Activated naive CD8-positive, alpha-beta T cell treated with anti-CD3 and anti-CD28 coated beads, Interleukin-2, amount 50 U/mL, for 24 hours (primary cell): ENCODE measurements around the gene FBXO41.

Source experiments
- ATAC-seq: fragments of 150-1000 bp; cut with Tn5 transposase; one replicate; pipeline ENCODE4 v1.10.0; 2021
- DNase-seq: peaks from one replicate; pipeline ENCODE4 v3.0.0; 2021
- H3K27ac Mint-ChIP-seq: one replicate; pipeline ENCODE4 v1.8.0; 2021; ENCODE audit warnings: mild to moderate bottlenecking, mixed read lengths
- H3K27me3 Mint-ChIP-seq: one replicate; pipeline ENCODE4 v1.8.0; 2021; ENCODE audit warnings: mixed read lengths
- H3K36me3 Mint-ChIP-seq: one replicate; pipeline ENCODE4 v1.8.0; 2021; ENCODE audit warnings: low read depth, mixed read lengths
- H3K4me1 Mint-ChIP-seq: one replicate; pipeline ENCODE4 v1.8.0; 2021; ENCODE audit warnings: mixed read lengths
- H3K4me3 Mint-ChIP-seq: one replicate; pipeline ENCODE4 v1.8.0; 2021; ENCODE audit warnings: mild to moderate bottlenecking, moderate library complexity, mixed read lengths
- H3K9me3 Mint-ChIP-seq: one replicate; pipeline ENCODE4 v1.8.0; 2021; ENCODE audit warnings: mixed read lengths

The FBXO41 gene

GRCh38 chr2:73260338-73260984 lies 23.8 kb downstream of the FBXO41 start:
- Mint-ChIP-seq H3K27me3 (no peaks in the 10 kb centered on the region), H3K4me1 (no peaks in the 10 kb centered on the region), H3K27ac (no peak overlapping the region), H3K36me3 (peaks cover 9% of the 10 kb centered on the region), H3K9me3 (no peaks in the 10 kb centered on the region), H3K4me3 (no peak overlapping the region)
- ATAC-seq (no peak), DNase-seq (no peak)

DNA sequence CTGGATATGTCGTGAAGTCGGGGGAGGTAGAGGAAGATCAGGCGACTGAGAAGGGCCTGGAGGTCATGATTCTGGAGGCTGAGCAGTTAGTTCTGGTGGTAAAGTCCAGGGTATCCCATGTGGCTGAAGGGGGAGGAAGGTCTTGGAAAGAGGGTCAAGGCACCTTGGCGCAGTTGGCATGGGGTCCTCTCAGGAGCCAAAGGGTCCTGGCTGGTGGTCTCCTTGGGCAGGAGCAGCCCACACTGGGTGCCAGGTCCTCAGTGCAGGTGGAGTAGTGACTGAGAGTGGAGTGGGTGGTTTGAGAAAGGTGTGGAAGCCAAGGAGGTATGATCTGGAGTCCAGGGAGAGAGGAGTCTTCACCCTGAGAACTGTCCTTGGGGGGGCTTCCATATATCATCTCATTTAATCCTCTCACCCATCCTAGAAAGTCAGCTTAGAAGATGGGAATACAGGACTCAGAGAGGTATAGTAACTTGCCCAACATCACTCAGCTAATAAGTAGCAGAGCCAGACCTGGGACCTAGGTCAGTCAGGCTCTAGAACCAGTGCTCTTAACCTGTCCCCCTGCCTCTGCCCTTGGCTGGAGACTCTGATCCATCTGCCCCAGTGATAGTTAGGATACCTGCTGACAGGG lies 24.5 kb downstream of the FBXO41 start:
- Mint-ChIP-seq H3K27ac (no peak overlapping the region), H3K4me3 (no peak overlapping the region), H3K36me3 (peaks cover 11% of the 10 kb centered on the region), H3K9me3 (no peaks in the 10 kb centered on the region), H3K27me3 (no peaks in the 10 kb centered on the region), H3K4me1 (no peaks in the 10 kb centered on the region)
- ATAC-seq (no peak), DNase-seq (no peak)

DNA sequence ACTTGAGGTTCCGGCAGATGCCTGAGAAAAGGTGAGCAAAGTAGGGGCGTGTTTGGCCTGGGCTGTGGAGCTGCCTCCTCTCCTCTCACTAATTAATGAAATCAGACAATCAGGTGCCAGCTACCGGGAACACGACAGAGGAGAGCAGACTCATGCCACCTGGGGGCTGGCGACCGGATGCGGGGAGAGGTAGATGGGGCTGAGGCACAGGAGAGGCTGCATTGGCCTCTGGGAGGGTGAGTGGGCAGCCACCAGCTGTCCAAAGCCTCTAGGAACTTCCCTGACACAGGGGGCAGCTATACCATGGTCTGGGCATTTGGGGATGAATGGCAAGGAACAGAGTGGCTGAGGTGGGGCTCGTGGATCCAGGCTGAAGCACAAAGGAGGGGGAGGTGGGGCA lies 25.0 kb downstream of the FBXO41 start:
- ATAC-seq: no peak
- peaks cover 11% of the 10 kb centered on the region for H3K36me3 Mint-ChIP-seq
- no peak overlapping the region for H3K4me3 Mint-ChIP-seq
- no peaks in the 10 kb centered on the region for H3K4me1 Mint-ChIP-seq
- H3K27me3 Mint-ChIP-seq: no peaks in the 10 kb centered on the region
- no peaks in the 10 kb centered on the region for H3K9me3 Mint-ChIP-seq
- no peak overlapping the region for H3K27ac Mint-ChIP-seq
- no peak for DNase-seq

- H3K27me3 Mint-ChIP-seq: no peaks in the 10 kb centered on the region
- no peaks in the 10 kb centered on the region for H3K9me3 Mint-ChIP-seq
- no peak for DNase-seq
- no peak overlapping the region for H3K27ac Mint-ChIP-seq
- no peaks in the 10 kb centered on the region for H3K4me1 Mint-ChIP-seq
- no peak overlapping the region for H3K4me3 Mint-ChIP-seq
- peaks cover 10% of the 10 kb centered on the region for H3K36me3 Mint-ChIP-seq
- no peak for ATAC-seq
These were observed 25.4 kb downstream of the FBXO41 start for GRCh38 chr2:73258913-73259215.

DNA sequence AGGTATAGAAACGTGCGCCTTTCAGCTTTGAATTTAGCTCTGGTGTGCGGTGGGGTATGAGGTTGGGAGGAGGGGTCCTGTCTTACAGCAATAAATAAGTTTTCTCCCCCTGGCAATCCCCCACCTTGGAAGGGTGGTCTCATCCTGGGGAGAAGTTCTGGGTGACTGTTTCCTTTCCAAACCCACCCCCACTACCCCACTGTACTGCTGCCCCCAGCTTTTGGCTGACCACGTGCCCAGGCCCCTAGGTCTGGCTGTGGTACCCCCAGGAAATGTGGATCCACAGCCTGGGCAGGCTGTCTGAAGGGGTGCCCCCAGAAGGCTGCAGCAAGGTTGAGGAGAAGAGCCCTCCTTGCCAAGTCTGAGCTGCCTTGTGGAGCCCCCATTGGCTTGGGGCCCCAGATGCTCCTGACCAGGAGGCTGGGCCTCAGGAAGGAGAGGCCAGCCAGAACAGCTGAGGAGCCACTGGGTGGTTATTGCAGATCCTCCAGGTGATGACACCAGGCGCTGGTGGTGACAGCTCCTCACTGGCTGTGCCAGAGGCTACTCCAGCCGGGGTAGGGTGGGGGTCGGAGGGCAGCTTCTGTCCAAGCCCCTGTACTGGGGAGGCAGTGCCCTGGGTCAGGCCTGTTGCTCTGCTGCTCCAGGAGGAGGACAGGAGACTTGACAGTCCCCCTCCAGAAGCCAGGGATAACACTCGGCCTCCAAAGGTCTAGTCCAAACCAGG lies 25.9 kb downstream of the FBXO41 start:
- H3K4me1 Mint-ChIP-seq: no peaks in the 10 kb centered on the region
- H3K27ac Mint-ChIP-seq: no peak overlapping the region
- DNase-seq: no peak
- H3K27me3 Mint-ChIP-seq: no peaks in the 10 kb centered on the region
- H3K9me3 Mint-ChIP-seq: no peaks in the 10 kb centered on the region
- H3K36me3 Mint-ChIP-seq: peaks cover 13% of the 10 kb centered on the region
- no peak for ATAC-seq
- no peak overlapping the region for H3K4me3 Mint-ChIP-seq

- ATAC-seq: no peak
- no peak overlapping the region for H3K4me3 Mint-ChIP-seq
- no peak overlapping the region for H3K27ac Mint-ChIP-seq
- H3K4me1 Mint-ChIP-seq: no peaks in the 10 kb centered on the region
- H3K27me3 Mint-ChIP-seq: no peaks in the 10 kb centered on the region
- no peaks in the 10 kb centered on the region for H3K9me3 Mint-ChIP-seq
- peaks cover 19% of the 10 kb centered on the region for H3K36me3 Mint-ChIP-seq
- DNase-seq: no peak
These were observed 26.7 kb downstream of the FBXO41 start for GRCh38 chr2:73257425-73258125.

- Mint-ChIP-seq H3K36me3 (peaks cover 24% of the 10 kb centered on the region), H3K4me1 (no peaks in the 10 kb centered on the region), H3K9me3 (no peaks in the 10 kb centered on the region), H3K27me3 (no peaks in the 10 kb centered on the region), H3K27ac (no peak overlapping the region), H3K4me3 (no peak overlapping the region)
- ATAC-seq (no peak), DNase-seq (no peak)
These were observed 27.3 kb downstream of the FBXO41 start for GRCh38 chr2:73257021-73257420.

DNA sequence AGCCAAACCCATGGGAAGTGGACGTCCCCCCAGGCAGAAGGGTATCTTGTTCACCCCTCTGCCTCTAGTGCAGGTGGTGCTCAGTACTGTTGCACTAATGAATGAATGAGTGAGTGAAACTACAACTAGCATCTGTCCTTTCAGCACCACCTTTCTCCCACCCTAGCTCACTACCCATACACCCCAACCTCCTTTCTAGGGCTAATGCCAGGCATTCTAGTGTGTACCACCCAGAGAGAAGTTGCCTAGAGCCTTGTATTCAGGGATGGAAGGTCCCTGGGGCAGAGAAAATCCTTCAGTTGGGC lies 27.7 kb downstream of the FBXO41 start:
- Mint-ChIP-seq H3K27me3 (no peaks in the 10 kb centered on the region), H3K4me3 (no peak overlapping the region), H3K9me3 (no peaks in the 10 kb centered on the region), H3K4me1 (no peaks in the 10 kb centered on the region), H3K27ac (no peak overlapping the region), H3K36me3 (peaks cover 26% of the 10 kb centered on the region)
- ATAC-seq: no peak
- no peak for DNase-seq

GRCh38 chr2:73255907-73256617 lies 28.2 kb downstream of the FBXO41 start:
- ATAC-seq: no peak
- Mint-ChIP-seq H3K4me3 (no peak overlapping the region), H3K27ac (no peak overlapping the region), H3K4me1 (no peaks in the 10 kb centered on the region), H3K36me3 (peaks cover 27% of the 10 kb centered on the region), H3K27me3 (no peaks in the 10 kb centered on the region), H3K9me3 (no peaks in the 10 kb centered on the region)
- no peak for DNase-seq

DNA sequence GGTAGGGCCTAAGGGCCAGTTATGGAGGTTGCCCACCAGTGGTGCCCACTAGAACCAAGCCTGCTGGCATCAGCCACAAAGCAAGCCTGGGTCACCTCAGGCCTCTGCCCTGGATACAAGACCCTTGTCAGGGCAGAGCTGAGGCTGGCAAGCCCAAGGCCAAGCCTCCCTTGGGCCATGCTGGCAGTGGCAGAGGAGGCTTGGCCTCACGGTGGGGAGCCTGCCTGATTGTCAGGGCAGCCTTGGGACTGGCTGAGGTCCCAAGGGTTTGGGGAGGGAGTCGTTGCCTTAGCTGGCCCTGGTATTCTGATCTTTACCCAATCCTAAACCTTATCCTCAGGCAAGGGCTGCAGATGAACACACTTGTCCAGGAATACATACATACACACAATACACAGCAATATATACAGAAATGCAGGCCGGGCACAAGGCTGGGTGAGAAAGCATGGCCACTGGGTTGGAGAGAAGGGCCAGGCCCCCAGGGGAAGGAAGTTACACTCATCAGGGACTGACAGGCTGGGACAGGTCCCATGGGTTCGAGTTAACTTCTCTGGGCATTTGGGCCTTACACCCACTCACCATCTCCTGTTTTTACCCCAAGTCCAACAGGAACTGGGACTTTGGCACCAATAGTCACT lies 29.2 kb downstream of the FBXO41 start:
- peaks cover 37% of the 10 kb centered on the region for H3K36me3 Mint-ChIP-seq

DNA sequence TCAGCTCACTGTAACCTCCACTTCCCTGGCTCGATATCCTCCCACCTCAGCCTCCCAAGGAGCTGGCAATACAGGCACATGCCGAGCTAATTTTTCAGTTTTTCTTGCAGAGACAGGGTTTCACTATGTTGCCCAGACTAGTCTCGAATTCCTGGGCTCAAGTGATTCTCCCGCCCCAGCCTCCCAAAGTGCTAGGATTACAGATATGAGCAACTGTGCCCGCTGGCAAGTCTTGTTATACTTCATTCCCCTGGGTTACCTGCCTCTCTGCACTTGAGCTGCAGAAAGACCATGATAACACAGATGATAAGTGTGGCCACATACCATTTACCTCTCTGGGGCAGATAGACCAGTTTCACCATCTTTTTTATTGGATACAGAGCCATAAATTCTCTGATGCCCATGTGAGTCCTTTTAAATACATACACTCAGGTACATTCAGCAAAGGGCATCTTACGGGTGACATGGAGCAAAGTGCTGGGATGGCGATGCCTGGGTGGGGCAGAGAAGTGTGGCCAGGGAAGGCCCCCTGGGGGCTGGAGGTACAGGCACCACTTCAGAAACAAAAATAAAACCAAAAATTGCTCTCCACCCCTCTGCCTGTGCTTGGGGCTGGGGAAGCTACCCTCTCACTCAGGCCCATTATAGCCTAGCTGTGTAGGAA lies 29.8 kb downstream of the FBXO41 start:
- Mint-ChIP-seq H3K27ac (peak overlapping the region; percentile 60), H3K4me1 (no peaks in the 10 kb centered on the region), H3K27me3 (no peaks in the 10 kb centered on the region), H3K4me3 (no peak overlapping the region), H3K36me3 (peaks cover 43% of the 10 kb centered on the region), H3K9me3 (no peaks in the 10 kb centered on the region)
- DNase-seq (no peak), ATAC-seq (no peak)

More for the DNA sequence above, 29.2 kb downstream of the FBXO41 start:
- ATAC-seq (peak; percentile 14), DNase-seq (no peak)
- H3K27ac Mint-ChIP-seq: no peak overlapping the region
- no peaks in the 10 kb centered on the region for H3K4me1 Mint-ChIP-seq
- H3K27me3 Mint-ChIP-seq: no peaks in the 10 kb centered on the region
- H3K9me3 Mint-ChIP-seq: no peaks in the 10 kb centered on the region
- H3K4me3 Mint-ChIP-seq: no peak overlapping the region

GRCh38 chr2:73253901-73254300 lies 30.4 kb downstream of the FBXO41 start:
- Mint-ChIP-seq H3K27ac (no peak overlapping the region), H3K4me3 (no peak overlapping the region), H3K4me1 (no peaks in the 10 kb centered on the region), H3K36me3 (peaks cover 46% of the 10 kb centered on the region), H3K9me3 (no peaks in the 10 kb centered on the region), H3K27me3 (no peaks in the 10 kb centered on the region)
- DNase-seq (no peak), ATAC-seq (no peak)

DNA sequence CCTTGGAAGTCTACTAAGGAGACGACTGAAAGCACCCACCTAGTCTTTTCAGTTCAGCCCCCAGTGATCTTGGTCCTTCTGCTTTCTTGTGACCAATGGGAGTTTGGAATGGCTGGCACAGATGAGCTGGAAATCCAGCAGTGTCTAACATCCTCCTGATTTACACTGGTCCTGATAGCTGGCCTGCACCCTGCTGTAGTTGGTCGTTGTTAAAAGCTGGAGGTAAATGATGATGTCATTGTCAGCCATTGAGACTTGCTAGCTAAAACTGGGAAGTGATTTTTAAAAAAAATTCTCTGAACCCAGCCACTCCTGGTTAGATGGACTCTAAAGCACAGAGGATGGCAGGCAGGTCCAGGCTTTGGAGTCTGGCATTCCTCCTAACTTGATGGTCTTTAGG lies 30.9 kb downstream of the FBXO41 start:
- H3K27ac Mint-ChIP-seq: peak overlapping the region; percentile 18
- H3K9me3 Mint-ChIP-seq: no peaks in the 10 kb centered on the region
- DNase-seq (no peak), ATAC-seq (no peak)
- no peak overlapping the region for H3K4me3 Mint-ChIP-seq
- no peaks in the 10 kb centered on the region for H3K27me3 Mint-ChIP-seq
- H3K4me1 Mint-ChIP-seq: no peaks in the 10 kb centered on the region
- H3K36me3 Mint-ChIP-seq: peaks cover 47% of the 10 kb centered on the region
